Activated T-cell treated with anti-CD3 and anti-CD28 coated beads, Interleukin-2, amount 50 U/mL, for 48 hours (primary cell): ENCODE data around the gene ROR1.

Experiments
- DNase-seq, 2 experiments: peaks; one replicate each; pipeline ENCODE4 v3.0.0-alpha.2; 2020

The ROR1 gene

GRCh38 chr1:64117492-64117891 lies 343.7 kb downstream of the ROR1 start:
- no peak for DNase-seq

- no peak for DNase-seq
Observed at GRCh38 chr1:64121766-64122385, 348.1 kb downstream of the ROR1 start.

DNA sequence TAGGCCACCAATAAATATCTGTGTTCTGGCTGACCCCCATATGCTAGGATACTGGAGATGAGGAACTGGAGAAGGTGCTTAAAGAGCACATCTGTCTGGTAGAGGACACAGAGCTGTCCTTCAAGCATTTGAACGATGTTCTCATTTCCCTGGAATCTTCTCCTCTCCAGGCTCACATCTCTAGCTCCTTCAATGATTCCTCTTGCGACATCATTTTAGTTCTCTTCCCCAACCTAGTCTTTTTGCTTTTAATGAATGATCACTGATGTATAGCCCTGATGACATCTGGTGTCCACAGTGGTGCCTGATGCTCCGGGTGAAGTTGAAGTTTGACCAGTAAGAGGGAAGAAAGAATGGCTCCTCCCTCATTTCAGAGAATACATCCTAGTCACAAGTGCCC lies 348.8 kb downstream of the ROR1 start:
- DNase-seq: no peak

GRCh38 chr1:64124704-64125440 lies 351.1 kb downstream of the ROR1 start:
- no peak for DNase-seq

DNA sequence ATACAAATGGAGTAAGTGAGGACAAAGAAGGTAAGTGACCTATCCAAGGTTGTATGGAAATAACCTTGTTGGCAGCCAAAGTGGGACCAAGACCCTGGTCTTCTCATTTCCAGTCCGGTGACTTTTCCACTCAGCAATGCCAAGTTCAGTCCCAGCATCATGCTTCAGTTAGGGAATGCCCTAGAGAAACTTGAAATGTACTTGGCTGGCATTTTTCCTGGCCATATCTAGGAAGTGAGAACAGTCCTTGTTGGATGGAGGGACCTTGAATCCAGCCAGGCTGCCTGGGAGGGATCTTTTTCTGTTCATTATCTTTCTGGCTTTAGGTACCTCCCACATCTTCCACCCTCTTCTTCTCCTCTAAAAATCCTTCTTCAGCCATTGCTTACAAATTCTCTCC lies 352.8 kb downstream of the ROR1 start:
- no peak for DNase-seq

- no peak for DNase-seq
Observed at GRCh38 chr1:64127297-64127696, 353.5 kb downstream of the ROR1 start.

DNA sequence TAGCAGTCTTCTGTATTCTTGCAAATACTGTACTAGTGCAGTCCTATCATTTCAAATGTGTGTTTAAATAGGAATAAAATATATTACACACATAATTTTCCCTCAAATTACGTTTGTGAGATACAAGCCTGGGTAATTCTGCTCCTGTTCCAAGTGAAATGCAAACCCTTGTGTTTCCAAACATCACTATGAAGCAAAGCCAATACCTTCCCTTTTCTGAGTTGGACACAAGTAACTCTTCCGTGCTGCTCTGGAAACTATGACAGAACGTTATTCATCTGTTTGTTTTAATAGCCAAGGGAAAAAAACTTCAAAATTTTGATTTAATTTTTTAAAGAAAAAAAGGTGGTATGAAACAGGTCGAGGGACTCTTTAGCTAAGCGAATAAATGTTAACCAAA lies 355.9 kb downstream of the ROR1 start:
- DNase-seq: no peak

GRCh38 chr1:64131155-64131554 lies 357.3 kb downstream of the ROR1 start:
- no peak for DNase-seq

DNA sequence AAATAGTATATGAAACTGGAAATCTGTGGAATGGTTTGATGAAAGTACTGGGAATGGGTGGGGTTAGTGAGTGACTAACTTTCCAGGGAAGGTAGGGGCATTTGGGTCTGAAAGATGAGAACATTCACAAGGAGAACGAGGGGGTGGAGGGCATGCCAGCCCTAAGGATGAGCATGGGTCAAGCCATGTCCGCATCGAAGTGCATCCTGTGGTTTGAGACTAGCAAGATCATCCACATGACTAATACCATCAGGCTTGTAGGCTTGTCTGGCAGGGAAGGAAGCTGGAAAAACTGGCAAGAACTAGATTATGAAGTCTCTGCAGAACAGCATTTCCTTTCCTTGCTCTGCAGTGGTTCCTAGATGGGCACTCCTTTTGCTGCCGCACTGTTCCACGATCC lies 359.2 kb downstream of the ROR1 start:
- DNase-seq: no peak

- no peak for DNase-seq
Observed at GRCh38 chr1:64135462-64136223, 361.8 kb downstream of the ROR1 start.

GRCh38 chr1:64136296-64136695 lies 362.5 kb downstream of the ROR1 start:
- no peak for DNase-seq

DNA sequence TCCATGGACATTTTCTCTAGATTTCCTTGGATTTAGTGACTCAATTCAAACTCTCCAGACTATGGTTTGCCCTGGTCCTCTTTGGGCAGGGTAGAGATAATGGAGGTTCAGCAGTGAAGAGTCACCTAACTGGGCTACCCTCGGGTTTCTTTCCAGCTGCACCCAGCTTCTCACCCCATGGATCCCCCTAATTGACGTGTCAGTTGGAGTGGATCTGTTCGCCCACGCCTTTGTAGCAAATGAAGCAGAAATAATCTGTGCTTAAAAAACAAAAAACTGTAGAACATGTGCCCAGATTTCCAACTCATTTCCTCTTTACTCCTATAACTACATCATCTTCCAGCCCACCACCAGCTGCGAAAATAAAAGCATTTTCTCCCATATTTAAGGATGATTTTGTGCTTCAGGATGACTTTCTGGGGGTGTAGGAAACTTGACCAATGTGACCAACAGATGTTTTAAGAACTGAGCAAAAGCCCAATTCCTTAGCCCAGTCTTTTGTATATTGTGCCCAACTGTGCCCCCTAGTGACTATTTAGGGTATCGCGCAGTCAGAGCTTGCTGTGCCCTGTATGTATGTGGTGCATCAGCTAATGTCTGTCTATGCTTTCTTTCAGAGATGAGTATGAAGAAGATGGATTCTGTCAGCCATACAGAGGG lies 363.1 kb downstream of the ROR1 start:
- peak; percentile 77 to 80 for DNase-seq

DNA sequence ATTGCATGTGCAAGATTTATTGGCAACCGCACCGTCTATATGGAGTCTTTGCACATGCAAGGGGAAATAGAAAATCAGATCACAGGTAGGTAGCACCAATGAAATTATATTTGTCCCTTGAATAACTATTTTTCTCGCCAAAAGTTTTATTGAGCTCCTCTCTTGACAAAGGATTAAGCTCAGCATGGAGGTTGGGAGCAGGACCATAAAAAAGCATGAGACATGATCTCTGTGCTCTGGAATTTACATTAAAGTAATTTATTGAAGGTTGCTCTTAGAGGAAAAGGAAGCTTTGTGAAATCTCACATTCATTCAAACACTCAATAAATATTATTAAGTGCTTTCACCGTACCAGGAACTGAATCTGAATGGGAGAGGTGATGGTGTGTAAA lies 363.6 kb downstream of the ROR1 start:
- DNase-seq: no peak

DNA sequence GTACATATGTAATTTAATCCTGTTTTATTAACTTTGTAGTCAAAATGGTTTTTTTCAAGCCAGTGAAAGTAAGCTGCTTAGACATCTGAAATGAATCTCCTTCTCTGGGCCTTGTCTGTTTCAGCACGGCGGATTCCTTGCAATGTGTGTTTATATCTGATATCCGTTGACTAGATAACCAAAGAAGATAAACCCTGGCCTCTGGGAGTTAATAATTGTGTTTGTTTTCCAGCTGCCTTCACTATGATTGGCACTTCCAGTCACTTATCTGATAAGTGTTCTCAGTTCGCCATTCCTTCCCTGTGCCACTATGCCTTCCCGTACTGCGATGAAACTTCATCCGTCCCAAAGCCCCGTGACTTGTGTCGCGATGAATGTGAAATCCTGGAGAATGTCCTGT lies 366.1 kb downstream of the ROR1 start:
- DNase-seq: no peak

DNA sequence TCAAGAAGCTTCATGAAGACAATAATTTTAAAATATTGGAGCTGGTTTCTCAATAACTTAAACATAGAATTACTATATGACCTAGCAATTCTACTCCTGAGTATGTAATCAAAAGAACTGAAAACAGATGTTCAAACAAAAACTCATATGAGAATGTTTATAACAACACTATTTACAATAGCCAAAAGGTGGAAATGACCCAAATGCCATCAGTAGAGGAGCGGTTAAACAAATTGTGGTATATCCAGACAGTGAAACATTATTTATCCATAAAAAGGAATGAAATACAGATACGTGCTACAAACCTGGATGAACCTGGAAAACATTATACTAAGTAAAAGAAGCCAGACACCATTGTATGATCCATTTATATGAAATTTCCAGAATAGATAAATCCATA lies 366.8 kb downstream of the ROR1 start:
- DNase-seq: no peak

DNA sequence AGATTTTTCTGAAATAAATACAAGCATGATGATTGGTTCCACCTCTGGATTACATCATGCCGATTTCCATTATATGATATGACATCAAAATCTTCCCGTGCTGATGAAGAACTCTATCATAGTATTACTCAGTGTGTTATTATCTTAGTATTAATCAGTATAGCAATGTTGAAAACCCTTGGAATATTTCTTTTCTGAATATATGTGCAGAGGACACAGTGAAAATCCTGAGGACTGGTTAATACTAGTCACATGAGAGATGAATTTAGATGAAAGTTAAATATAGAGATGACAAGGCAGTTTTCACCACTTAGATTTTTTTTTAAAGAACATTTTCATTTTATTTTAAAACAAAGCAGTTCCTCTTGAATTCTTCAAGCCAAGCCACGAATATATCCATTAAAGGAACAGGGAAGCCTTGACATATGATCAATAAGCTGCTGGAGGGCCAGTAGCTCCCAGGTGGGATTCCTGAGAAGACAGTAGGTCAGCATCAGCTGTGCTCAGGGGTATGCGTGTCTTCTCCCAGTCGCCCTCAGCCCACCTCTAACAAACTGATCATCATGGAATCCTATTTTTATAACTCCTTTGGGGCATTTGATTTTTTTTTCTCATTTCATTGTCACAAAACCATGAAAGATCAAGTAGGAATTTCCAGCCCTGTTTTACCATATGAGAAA lies 373.4 kb downstream of the ROR1 start:
- DNase-seq: no peak

DNA sequence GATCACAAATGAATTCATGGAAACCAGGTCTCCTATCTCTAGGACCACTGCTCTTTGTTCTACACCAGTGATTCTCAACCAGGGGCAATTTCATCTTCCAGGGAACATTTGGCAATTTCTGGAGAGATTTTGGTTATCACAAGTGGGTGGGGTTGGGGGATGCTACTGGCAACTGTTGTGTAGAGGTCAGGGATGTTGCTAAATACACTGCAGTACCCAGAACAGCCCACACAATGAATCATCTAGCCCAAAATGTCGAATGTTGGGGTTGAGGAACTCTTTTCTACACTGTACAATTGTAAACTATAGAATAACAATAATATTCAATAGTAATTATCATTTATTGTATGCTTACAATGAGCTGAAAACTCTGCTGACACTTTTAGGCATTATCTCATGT lies 373.9 kb downstream of the ROR1 start:
- DNase-seq: no peak

GRCh38 chr1:64150266-64150665 lies 376.4 kb downstream of the ROR1 start:
- DNase-seq: no peak

GRCh38 chr1:64150729-64151230 lies 377.0 kb downstream of the ROR1 start:
- DNase-seq: no peak

DNA sequence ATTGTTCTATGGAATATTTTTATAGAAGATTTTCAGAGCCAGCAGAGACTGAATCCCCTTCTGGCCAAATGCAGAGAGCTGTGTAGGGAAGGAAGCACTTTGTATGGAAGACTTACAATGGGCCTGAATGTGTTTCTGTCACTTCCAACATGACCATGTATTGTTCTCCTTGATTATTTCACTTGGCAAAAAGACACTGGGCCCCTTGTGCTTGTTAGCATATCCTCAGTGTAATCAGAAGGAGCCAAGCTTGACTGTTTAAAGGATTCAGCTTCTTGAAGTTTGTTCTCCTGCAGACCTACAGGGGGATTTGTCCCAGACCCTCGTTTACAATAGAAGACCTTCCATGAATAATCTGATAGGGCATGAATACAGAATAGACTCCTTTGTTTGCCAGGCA lies 381.5 kb downstream of the ROR1 start:
- DNase-seq: no peak

DNA sequence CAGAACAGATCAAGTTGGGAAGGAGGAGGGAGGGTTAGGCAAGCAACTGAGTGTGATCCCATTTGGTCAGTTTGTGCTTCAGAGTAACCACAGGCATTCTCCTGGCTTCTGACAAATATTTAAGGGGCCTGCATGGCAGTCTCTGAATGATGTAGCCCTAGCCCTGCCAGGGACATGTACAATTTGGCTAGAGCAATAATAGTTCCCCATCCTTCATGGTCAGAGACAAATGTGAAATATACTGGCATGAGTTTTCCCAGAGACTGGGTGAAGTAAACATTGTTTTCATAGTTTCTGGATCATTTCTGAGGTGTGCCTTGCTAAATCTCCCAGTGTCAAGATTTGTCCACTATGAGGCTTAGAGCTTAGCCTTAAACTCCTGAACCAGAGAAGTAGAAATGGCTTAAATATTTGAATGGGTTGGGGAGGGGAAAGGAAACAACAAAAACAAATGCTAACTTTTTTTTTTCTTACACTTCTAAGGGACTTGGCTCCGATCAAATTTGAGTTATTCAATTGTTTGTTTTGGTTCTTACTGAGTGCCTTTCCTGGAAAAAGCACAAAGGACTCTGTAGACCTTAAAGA lies 387.6 kb downstream of the ROR1 start:
- no peak for DNase-seq

DNA sequence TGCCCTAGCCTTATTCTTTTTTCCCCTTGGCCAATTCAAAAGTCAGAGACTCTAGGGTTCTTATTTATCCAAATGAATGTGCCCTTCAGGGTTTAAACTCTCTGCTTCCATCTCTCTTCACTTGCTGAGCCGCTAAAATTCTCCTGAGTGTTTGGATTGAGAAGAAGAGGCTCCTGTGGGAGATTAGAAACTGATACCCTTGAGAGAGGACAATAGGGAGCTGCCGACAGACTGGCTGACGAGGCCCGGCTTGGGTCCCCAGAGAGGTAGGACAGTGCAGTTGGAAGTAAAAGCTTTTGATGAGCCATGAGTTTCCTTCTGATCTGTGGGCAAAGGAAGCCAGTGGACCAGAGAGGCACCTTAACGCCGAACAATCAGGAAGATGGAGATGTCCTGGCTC lies 388.3 kb downstream of the ROR1 start:
- no peak for DNase-seq
